ENCODE measurements around the gene CREBBP. TPM values are rescaled to one million over a fixed set of nuclear protein-coding genes. Genes with fewer than 3 reads are reported as not detected.

CREBBP gene
- total and polyA plus RNA-seq, 7 donors, result 5.4 to 85.3 (median 39.5) TPM

DNA sequence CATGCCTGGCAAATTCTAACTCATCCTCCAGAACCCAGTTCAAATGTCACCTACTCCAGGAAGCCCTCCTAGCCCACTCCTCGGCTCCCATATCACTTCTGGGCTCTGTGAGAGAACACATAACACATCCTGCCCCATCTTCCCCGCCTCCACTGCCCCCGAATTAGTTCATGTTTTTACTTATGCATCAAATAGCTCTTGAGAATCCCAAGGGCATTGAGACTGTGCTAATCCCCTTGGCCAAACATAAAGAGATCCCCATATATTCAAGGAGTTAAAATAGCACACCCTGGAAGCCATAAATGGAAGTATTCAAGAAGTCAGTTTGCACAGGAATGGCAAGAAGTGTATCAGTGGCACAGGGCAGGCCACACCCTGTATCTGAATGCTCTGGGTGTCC, 2.0 kb upstream of the CREBBP start:
- Histone ChIP-seq H3K4me3 (no peak overlapping the region), H3K27me3 (no peaks in the 10 kb centered on the region), H3K36me3 (no peaks in the 10 kb centered on the region), H3K4me1 (peaks cover 3 to 26% (median 19%) of the 10 kb centered on the region in 4 donors), H3K9me3 (no peaks in the 10 kb centered on the region), H3K27ac (no peak overlapping the region)
- DNase-seq, result no peak
- 93 to 94% methylated on average over 3 of the region's 3 CpGs for WGBS, 2 donors
- intact Hi-C loops (cut with DNase I), result loop anchor here (5.0 kb wide), 1 partner anchor 270 kb away; the partner anchor contains the start of gene SLX4
- TF ChIP-seq POLR2AphosphoS5 (IDR thresholded peaks at IDR 0.05), result no peak

DNA sequence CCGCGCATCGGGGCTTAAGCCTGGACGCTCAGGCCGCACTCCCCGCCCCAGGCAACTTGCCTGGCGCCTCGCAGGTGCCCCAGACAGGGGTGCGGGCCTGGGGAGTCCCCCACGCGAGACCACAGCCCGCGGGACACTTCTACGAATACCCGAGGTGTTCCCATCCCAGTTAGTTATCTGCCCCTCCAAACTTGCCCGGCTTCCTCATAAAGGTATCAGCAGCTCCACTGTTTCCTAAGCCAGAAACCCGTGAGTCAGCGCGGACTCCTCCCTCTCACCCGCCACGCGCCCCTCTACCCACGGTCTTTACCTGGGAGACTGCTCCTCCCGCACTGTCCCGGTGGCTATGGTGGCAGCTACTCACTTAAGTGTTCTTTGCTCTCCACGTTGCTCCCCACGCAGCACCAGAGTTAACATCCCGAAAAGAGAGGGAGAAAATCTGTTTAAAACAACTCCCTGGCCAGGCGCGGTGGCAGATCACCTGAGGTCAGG, 1.0 kb upstream of the CREBBP start:
- Histone ChIP-seq H3K4me1 (peaks cover 3 to 36% (median 29%) of the 10 kb centered on the region in 4 donors), H3K27me3 (no peaks in the 10 kb centered on the region), H3K4me3 (peak overlapping the region; percentile 35 to 98 (median 83)), H3K27ac (no peak overlapping the region), H3K9me3 (no peaks in the 10 kb centered on the region), H3K36me3 (no peaks in the 10 kb centered on the region)
- 57 to 63% methylated on average over 30 of the region's 30 CpGs for WGBS, 2 donors
- no peak for TF ChIP-seq EP300 (IDR thresholded peaks at IDR 0.05)
- TF ChIP-seq, protein P1, sequence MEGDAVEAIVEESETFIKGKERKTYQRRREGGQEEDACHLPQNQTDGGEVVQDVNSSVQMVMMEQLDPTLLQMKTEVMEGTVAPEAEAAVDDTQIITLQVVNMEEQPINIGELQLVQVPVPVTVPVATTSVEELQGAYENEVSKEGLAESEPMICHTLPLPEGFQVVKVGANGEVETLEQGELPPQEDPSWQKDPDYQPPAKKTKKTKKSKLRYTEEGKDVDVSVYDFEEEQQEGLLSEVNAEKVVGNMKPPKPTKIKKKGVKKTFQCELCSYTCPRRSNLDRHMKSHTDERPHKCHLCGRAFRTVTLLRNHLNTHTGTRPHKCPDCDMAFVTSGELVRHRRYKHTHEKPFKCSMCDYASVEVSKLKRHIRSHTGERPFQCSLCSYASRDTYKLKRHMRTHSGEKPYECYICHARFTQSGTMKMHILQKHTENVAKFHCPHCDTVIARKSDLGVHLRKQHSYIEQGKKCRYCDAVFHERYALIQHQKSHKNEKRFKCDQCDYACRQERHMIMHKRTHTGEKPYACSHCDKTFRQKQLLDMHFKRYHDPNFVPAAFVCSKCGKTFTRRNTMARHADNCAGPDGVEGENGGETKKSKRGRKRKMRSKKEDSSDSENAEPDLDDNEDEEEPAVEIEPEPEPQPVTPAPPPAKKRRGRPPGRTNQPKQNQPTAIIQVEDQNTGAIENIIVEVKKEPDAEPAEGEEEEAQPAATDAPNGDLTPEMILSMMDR (IDR thresholded peaks at IDR 0.05), result no peak
- no peak for TF ChIP-seq POLR2A (IDR thresholded peaks at IDR 0.05)
- TF ChIP-seq POLR2AphosphoS5 (IDR thresholded peaks at IDR 0.05), result no peak
- DNase-seq, result no peak
- intact Hi-C loops (cut with DNase I), result loop anchor here (2.0 to 5.0 kb wide), 2 partner anchors 165 to 269 kb away; partner anchors contain the start of genes SLX4 and TRAP1

DNA sequence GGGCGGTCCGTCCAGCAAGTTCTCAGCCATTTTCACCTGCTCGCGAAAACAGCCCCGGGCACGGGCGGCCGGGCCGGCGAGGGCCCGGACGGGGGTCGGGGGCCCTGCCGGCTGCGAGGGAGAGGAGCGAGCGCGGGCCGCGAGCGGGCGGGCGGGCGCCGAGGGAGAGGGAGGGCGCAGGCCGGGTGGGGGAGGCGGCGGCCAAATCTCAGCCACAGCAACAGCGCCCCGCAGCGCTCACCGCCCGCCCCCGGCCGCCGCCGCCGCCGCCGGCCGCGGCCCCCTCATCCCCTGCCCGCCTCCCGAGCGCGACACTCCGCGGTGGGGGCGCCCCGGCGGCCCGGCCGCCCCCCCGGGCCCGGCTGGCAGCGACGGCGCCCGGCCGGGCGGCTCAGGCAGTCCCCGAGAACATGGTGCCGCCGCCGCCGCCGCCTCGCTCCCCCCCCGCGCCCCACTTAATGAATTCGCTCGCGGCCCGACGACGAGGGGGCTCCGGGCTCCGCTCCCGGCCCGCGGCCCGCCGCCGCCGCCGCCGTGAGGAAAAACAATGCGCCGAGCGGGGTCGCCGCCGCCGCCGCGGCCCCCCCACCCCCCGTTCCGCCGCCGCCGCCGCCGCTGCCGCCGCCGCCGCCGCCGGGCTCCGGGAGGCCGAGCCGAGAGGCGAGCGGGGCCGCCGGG, 487 bp downstream of the CREBBP start:
- intact Hi-C loops (cut with DNase I), result loop anchor here (1.0 to 5.0 kb wide), 5 partner anchors 88 to 268 kb away; partner anchors contain the start of genes SLX4 and TRAP1
- Histone ChIP-seq H3K9me3 (no peaks in the 10 kb centered on the region), H3K27me3 (no peaks in the 10 kb centered on the region), H3K4me3 (peak overlapping the region; percentile 71 to 98 (median 90)), H3K36me3 (no peaks in the 10 kb centered on the region), H3K27ac (peak overlapping the region; percentile 78 to 92 (median 86)), H3K4me1 (peaks cover 3 to 51% (median 44%) of the 10 kb centered on the region in 4 donors)
- TF ChIP-seq POLR2A (IDR thresholded peaks at IDR 0.05) (no peak), EP300 (IDR thresholded peaks at IDR 0.05) (no peak), POLR2AphosphoS5 (IDR thresholded peaks at IDR 0.05) (no peak)
- TF ChIP-seq, protein P1 (IDR thresholded peaks at IDR 0.05), result peak in 1 of 4 experiments; percentile 12
- 0 to 1% methylated on average over 117 of the region's 117 CpGs for WGBS, 2 donors
- peak; percentile 89 for DNase-seq

DNA sequence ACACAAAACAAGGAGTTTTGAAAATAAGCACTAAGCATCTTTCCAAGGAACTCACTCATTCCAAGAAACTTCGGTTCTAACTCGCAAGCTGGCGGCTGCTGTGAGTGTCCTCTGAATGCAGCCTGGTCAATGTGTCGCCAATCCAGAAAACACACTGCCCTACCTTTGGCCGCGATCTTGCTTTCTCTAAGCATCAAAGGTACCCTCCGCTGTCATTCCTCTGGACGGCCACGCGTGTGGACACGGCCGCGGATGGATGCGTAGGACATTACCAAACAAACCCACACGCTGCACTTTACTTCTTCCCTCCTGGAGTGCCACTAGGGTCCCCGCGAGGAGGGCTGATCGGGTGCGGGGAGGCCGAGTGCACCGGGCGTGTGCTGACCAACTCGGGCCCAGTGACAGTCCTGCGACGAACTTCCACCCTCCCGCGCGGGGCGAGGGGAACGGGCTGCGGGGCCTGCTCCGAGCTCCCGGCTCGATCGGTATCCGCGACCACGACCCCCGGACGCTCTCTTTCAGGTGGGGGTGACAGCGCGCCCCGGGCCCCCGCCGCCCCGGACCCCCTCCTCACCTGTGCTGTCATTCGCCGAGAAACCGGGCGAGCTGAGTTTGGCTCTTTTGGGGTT, 1.1 kb downstream of the CREBBP start:
- Histone ChIP-seq H3K4me3 (peak overlapping the region; percentile 71 to 98 (median 90)), H3K9me3 (no peaks in the 10 kb centered on the region), H3K27me3 (no peaks in the 10 kb centered on the region), H3K4me1 (peaks cover 3 to 58% (median 50%) of the 10 kb centered on the region in 4 donors), H3K36me3 (no peaks in the 10 kb centered on the region), H3K27ac (peak overlapping the region; percentile 66 to 92 (median 86))
- WGBS, 2 donors, result 1 to 2% methylated on average over 50 of the region's 50 CpGs
- DNase-seq, result peak; percentile 69
- intact Hi-C loops (cut with DNase I), result loop anchor here (2.0 to 5.0 kb wide), 2 partner anchors 87 to 105 kb away; no protein-coding TSS in a partner anchor
- TF ChIP-seq, protein P1 (IDR thresholded peaks at IDR 0.05), result no peak
- TF ChIP-seq POLR2AphosphoS5 (IDR thresholded peaks at IDR 0.05) (no peak), POLR2A (IDR thresholded peaks at IDR 0.05) (no peak), EP300 (IDR thresholded peaks at IDR 0.05) (no peak)

DNA sequence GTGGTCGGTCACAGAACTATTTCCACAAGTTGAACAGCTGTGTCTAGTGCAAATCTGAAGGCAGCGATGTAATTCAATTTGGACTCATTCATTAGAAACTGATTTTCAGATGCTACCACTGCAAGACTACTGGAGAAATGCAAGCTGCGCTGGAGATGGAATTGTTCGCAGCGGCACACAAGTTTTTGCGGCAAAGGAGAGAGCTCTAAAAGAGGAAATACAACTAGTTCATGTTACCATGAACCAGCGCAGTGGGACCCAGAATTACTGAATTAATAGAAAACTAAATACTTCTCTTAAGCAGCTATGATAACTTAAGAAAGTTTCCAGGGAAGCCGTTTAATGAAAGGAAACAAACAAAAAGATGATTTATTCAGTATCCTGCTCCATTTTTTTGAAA, 1.9 kb downstream of the CREBBP start:
- H3K4me3 ChIP-seq, result peak overlapping the region; percentile 71 to 98 (median 90)
- DNase-seq, result no peak
- H3K27ac ChIP-seq, result no peak overlapping the region
- 11 to 17% methylated on average over 8 of the region's 8 CpGs for WGBS, 2 donors
- TF ChIP-seq POLR2A (IDR thresholded peaks at IDR 0.05), result no peak
- TF ChIP-seq EP300 (IDR thresholded peaks at IDR 0.05), result no peak
- TF ChIP-seq, protein P1 (IDR thresholded peaks at IDR 0.05), result no peak
- no peak for TF ChIP-seq POLR2AphosphoS5 (IDR thresholded peaks at IDR 0.05)
- intact Hi-C loops (cut with DNase I), result loop anchor here (2.0 to 5.0 kb wide), 2 partner anchors 86 to 104 kb away; no protein-coding TSS in a partner anchor
- peaks cover 3 to 65% (median 58%) of the 10 kb centered on the region in 4 donors for H3K4me1 ChIP-seq
- no peaks in the 10 kb centered on the region for H3K27me3 ChIP-seq
- H3K36me3 ChIP-seq, result no peaks in the 10 kb centered on the region
- no peaks in the 10 kb centered on the region for H3K9me3 ChIP-seq
